NT2/D1 (cell line): ENCODE results near the gene GALC.

Source experiments
- DNase-seq: peaks from one replicate; pipeline ENCODE4 v3.0.0-alpha.2; 2011; ENCODE audit warnings: low read depth, low spot score
- H3K27me3 ChIP-seq: 2 replicates; pipeline ENCODE4 v1.6.0; 2011; ENCODE audit warnings: mild to moderate bottlenecking; ENCODE audit not compliant: insufficient read length, insufficient read depth
- H3K36me3 ChIP-seq: 2 replicates; pipeline ENCODE4 v1.6.1; 2011; ENCODE audit warnings: mild to moderate bottlenecking, low read length, mixed read lengths; ENCODE audit not compliant: insufficient read depth, insufficient read length
- H3K4me1 ChIP-seq: 2 replicates; pipeline ENCODE4 v1.5.1; 2011; ENCODE audit not compliant: insufficient read depth, insufficient read length
- H3K4me3 ChIP-seq: 2 replicates; pipeline ENCODE4 v1.5.1; 2011; ENCODE audit warnings: low read depth; ENCODE audit not compliant: insufficient read length
- H3K9ac ChIP-seq: 2 replicates; pipeline ENCODE4 v1.6.0; 2011; ENCODE audit warnings: low read depth; ENCODE audit not compliant: insufficient read length
- H3K9me3 ChIP-seq: 2 replicates; pipeline ENCODE4 v1.5.1; 2011; ENCODE audit warnings: mild to moderate bottlenecking, low read length; ENCODE audit not compliant: insufficient read depth
- SUZ12 ChIP-seq: IDR thresholded peaks from 2 replicates; pipeline ENCODE4 v1.6.1; 2011; ENCODE audit not compliant: insufficient read length, insufficient read depth; ENCODE audit errors: extremely low read depth
- YY1 ChIP-seq: IDR thresholded peaks from 2 replicates; pipeline ENCODE4 v1.6.1; 2011; ENCODE audit not compliant: insufficient read length, insufficient read depth
- ZNF274 ChIP-seq: IDR thresholded peaks from 2 replicates; pipeline ENCODE4 v1.6.1; 2011; ENCODE audit warnings: mild to moderate bottlenecking, low read depth, low read length

GALC gene

DNA sequence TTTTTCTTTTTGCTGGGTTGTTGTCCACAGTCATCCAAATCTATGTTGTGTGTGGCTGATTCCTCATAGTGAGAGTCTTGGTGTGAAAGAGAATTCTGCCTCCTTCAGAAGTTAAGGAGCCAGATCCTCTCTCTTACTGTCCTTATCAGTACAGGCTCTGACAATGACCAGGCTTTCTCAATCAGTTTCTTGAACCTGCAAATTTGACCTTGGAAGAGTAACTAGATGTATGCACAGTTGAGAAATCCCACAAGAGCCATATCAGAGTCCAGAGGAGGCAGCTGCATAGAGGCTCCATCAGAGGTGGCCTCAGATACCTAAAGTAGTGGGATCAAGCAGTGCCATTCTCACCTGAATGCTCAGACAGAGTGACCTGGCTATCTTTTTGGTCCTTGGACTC is 5.5 kb upstream of the GALC start:
- DNase-seq: no peak
- Histone ChIP-seq H3K4me3 (no peak overlapping the region), H3K4me1 (no peaks in the 10 kb centered on the region), H3K27me3 (no peaks in the 10 kb centered on the region), H3K9ac (no peak overlapping the region), H3K36me3 (no peaks in the 10 kb centered on the region), H3K9me3 (no peaks in the 10 kb centered on the region)
- TF ChIP-seq SUZ12: no peak
- TF ChIP-seq ZNF274: no peak
- no peak for TF ChIP-seq YY1

GRCh38 chr14:87996291-87996592 is 3.3 kb upstream of the GALC start:
- no peak overlapping the region for H3K4me3 ChIP-seq
- H3K9ac ChIP-seq: no peak overlapping the region
- no peaks in the 10 kb centered on the region for H3K27me3 ChIP-seq
- H3K4me1 ChIP-seq: no peaks in the 10 kb centered on the region
- H3K36me3 ChIP-seq: no peaks in the 10 kb centered on the region
- no peak for DNase-seq
- no peak for TF ChIP-seq ZNF274
- H3K9me3 ChIP-seq: no peaks in the 10 kb centered on the region

- no peak for DNase-seq
- H3K4me3 ChIP-seq: no peak overlapping the region
These were observed 2.7 kb upstream of the GALC start for GRCh38 chr14:87995500-87996290.

DNA sequence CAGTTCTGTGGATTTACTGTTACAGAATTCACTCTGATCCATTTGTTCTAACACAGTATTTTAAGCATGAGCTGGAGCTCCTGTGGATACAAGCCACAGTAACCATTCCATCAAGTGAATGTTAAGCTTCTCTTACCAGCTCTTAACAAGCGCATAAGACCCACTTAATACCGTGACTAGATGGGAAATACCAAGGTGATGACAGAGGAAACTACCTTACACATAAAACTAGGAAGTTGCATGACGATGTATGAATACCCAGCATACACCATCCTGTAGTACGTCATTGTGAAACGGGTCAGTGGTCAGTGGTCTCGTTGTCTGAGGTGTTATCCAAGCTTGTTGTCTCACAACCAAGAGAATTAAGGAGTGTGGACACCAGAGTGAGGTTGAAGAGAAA is 2.0 kb upstream of the GALC start:
- no peaks in the 10 kb centered on the region for H3K27me3 ChIP-seq
- no peaks in the 10 kb centered on the region for H3K36me3 ChIP-seq
- TF ChIP-seq SUZ12 (no peak), ZNF274 (no peak), YY1 (no peak)
- no peak overlapping the region for H3K9ac ChIP-seq
- no peaks in the 10 kb centered on the region for H3K9me3 ChIP-seq
- H3K4me1 ChIP-seq: no peaks in the 10 kb centered on the region
- no peak for DNase-seq
- no peak overlapping the region for H3K4me3 ChIP-seq

More at GRCh38 chr14:87995500-87996290, 2.7 kb upstream of the GALC start:
- Histone ChIP-seq H3K9me3 (no peaks in the 10 kb centered on the region), H3K36me3 (no peaks in the 10 kb centered on the region), H3K4me1 (no peaks in the 10 kb centered on the region), H3K27me3 (no peaks in the 10 kb centered on the region), H3K9ac (no peak overlapping the region)
- TF ChIP-seq YY1: no peak
- TF ChIP-seq SUZ12: no peak
- no peak for TF ChIP-seq ZNF274

GRCh38 chr14:87992346-87992717 is 650 bp downstream of the GALC start:
- no peaks in the 10 kb centered on the region for H3K27me3 ChIP-seq
- no peak for TF ChIP-seq YY1
- TF ChIP-seq SUZ12: no peak
- no peak for TF ChIP-seq ZNF274
- H3K9ac ChIP-seq: peak overlapping the region; percentile 86
- no peaks in the 10 kb centered on the region for H3K9me3 ChIP-seq
- H3K4me3 ChIP-seq: peak overlapping the region; percentile 67
- DNase-seq: no peak
- no peaks in the 10 kb centered on the region for H3K4me1 ChIP-seq
- H3K36me3 ChIP-seq: no peaks in the 10 kb centered on the region

DNA sequence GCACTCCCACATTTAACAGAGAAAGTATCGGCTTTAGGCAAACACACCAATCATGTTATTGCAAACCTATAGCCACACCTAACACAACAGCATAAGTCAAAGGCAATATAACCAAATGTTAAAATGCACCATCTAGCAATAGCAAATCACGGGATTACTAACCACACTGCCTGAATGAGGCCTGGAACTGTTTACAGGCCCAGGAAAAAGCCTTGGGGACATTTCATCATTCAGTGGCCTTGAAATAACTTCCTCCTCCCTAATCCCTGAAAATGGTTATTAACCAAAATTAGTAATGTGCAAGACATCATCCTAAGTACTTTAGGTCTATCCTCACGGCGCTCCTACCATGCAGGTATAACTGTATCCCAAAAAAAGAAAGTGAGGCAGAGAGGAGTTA is 2.3 kb downstream of the GALC start:
- Histone ChIP-seq H3K27me3 (no peaks in the 10 kb centered on the region), H3K4me3 (no peak overlapping the region), H3K9ac (no peak overlapping the region), H3K36me3 (no peaks in the 10 kb centered on the region), H3K4me1 (no peaks in the 10 kb centered on the region), H3K9me3 (no peaks in the 10 kb centered on the region)
- no peak for DNase-seq
- no peak for TF ChIP-seq YY1
- no peak for TF ChIP-seq ZNF274
- TF ChIP-seq SUZ12: no peak

DNA sequence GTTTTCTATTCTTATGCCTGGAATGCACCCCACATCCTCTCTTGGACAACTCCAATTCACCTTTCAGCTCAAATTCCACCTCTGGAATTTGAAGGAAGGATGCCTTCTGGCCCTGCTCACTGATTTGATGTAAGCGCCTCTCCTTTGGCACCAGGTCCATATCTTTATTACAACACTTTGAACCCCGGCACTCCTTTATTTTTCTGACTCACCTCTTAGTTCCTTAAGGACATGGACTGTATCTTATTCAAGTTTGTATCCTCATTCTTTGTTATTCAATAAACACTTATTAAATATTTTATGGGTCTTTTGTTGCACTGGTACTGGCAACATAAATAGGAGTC is 3.1 kb downstream of the GALC start:
- no peaks in the 10 kb centered on the region for H3K36me3 ChIP-seq
- no peaks in the 10 kb centered on the region for H3K9me3 ChIP-seq
- DNase-seq: no peak
- H3K27me3 ChIP-seq: no peaks in the 10 kb centered on the region
- H3K4me1 ChIP-seq: no peaks in the 10 kb centered on the region
- TF ChIP-seq ZNF274 (no peak), YY1 (no peak), SUZ12 (no peak)
- H3K4me3 ChIP-seq: no peak overlapping the region
- H3K9ac ChIP-seq: no peak overlapping the region
